Upper lobe of left lung (tissue), 4 donors: ENCODE data around the gene ASB3.

Experiments
- CTCF ChIP-seq, 6 experiments: fragments of 450-650 bp in 4 of 6; fragments of 200-600 bp in 2 of 6; sonication (generic) in 2 of 6; IDR thresholded peaks; one replicate each; pipeline ENCODE4 v1.5.1; 2016 to 2019; ENCODE audit warnings: antibody characterized with exemption in 6 of 6
- POLR2A ChIP-seq, 4 donors: fragments of 450-650 bp; IDR thresholded peaks; one replicate each; pipeline ENCODE4 v1.5.1; 2016 to 2017; ENCODE audit warnings: antibody characterized with exemption in 4 of 4, mild to moderate bottlenecking in 2 of 4

GRCh38 chr2:53646788-53647187 lies 140.0 kb downstream of the ASB3 start:
- TF ChIP-seq POLR2A (IDR thresholded peaks at IDR 0.05) (no peak), CTCF (IDR thresholded peaks at IDR 0.05) (no peak)
